Choroid plexus epithelial cell (primary cell): ENCODE data around the gene MTHFD1L.

ENCODE experiments used
- DNase-seq: peaks from one replicate; pipeline ENCODE4 v3.0.0-alpha.2; 2010; ENCODE audit warnings: low read depth
- H3K4me3 ChIP-seq: 2 replicates; pipeline ENCODE4 v1.5.1; 2011; ENCODE audit warnings: low read depth, mild to moderate bottlenecking, control low read depth, low read length, moderate library complexity
- TF ChIP-seq, protein P1 (sequence below): conservative IDR thresholded peaks from 2 replicates; pipeline ENCODE4 v1.5.1; 2011; ENCODE audit warnings: low read depth, mild to moderate bottlenecking, control low read depth, inconsistent platforms, low read length, moderate library complexity

The MTHFD1L gene

GRCh38 chr6:150868759-150869158 is 3.3 kb downstream of the MTHFD1L start:
- no peak for DNase-seq
- no peak overlapping the region for H3K4me3 ChIP-seq
- TF ChIP-seq, protein P1, sequence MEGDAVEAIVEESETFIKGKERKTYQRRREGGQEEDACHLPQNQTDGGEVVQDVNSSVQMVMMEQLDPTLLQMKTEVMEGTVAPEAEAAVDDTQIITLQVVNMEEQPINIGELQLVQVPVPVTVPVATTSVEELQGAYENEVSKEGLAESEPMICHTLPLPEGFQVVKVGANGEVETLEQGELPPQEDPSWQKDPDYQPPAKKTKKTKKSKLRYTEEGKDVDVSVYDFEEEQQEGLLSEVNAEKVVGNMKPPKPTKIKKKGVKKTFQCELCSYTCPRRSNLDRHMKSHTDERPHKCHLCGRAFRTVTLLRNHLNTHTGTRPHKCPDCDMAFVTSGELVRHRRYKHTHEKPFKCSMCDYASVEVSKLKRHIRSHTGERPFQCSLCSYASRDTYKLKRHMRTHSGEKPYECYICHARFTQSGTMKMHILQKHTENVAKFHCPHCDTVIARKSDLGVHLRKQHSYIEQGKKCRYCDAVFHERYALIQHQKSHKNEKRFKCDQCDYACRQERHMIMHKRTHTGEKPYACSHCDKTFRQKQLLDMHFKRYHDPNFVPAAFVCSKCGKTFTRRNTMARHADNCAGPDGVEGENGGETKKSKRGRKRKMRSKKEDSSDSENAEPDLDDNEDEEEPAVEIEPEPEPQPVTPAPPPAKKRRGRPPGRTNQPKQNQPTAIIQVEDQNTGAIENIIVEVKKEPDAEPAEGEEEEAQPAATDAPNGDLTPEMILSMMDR = no peak

DNA sequence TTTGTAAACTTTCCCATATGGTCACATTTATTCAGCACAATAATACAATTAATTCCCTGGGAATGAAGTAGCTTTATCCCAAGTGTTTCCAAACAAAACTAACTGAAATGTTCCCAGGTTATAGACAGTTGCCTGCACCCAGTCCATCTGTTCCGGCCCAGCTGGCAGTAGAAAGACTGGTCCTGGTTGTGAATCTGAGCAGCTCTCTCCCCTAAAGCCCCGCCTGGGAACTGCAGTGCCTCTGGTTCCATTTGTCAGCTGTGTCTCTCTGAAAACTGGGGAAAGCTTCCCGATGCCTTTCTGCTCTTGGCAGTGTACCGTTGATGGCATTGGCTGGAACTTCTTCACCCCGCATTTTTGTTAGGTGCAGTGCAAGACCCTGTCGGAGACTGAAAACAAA is 8.7 kb downstream of the MTHFD1L start:
- no peak for DNase-seq
- H3K4me3 ChIP-seq = no peak overlapping the region

DNA sequence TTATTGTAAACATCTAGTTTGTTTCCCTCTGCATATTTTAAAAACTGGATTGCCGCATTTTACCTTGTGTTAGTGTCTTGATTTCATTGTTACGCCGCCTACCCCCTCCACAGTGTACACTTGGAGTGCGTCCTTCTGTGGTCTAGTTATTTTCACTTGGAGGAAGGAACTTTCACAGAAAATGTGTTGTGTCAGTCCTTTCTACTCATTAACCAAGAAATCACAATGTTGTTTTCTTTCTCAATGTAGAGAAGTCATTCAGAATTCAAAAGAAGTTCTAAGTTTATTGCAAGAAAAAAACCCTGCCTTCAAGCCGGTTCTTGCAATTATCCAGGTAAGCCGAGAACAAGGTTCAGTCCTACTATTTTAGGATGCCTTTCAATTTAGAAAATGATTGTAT is 10.3 kb downstream of the MTHFD1L start:
- H3K4me3 ChIP-seq = no peak overlapping the region
- DNase-seq = no peak
- TF ChIP-seq, protein P1 = no peak

More for the DNA sequence above, 8.7 kb downstream of the MTHFD1L start:
- TF ChIP-seq, protein P1 = no peak

DNA sequence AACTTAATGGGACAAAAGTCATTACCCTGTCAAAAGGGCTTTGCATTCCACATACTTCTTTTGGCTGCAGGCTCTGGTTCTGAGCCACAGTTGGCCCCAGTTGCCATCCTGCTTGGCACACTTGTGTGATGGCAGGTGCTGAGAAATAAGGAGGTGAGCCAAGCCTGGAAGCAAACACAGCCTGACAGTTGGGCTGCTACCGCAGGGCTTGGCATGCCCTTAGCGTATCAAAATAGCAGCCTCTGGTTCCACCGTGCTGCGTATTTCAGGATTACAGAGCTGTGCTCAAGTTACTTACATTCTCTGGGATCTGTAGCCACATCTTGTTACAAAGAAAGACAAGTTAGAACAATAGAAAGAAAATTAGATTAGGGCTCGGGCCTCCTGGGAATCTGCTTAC is 11.1 kb downstream of the MTHFD1L start:
- peak; percentile 34 for DNase-seq
- no peak overlapping the region for H3K4me3 ChIP-seq
- TF ChIP-seq, protein P1 = peak; percentile 7

DNA sequence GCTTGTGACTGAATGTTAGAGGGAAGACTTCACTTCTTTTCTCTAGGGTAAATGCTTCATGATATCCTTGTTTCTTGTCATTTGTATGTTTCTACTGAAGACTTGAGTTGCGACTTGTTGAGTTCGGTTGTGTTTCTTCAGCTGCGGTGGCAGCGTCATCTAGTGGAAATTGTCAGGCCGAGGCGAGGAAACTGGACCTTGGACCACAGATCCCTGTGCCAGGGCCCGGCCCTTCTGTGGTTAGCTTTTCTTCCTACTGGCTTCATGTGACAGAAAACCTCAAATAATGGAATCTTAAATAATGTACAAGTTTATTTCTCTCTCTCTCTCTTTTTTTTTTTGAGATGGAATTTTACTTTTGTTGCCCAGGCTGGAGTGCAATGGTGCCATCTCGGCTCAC is 12.4 kb downstream of the MTHFD1L start:
- DNase-seq = no peak
- TF ChIP-seq, protein P1 = no peak
- no peak overlapping the region for H3K4me3 ChIP-seq

- DNase-seq = no peak
- H3K4me3 ChIP-seq = no peak overlapping the region
- TF ChIP-seq, protein P1 = no peak
These were observed 13.1 kb downstream of the MTHFD1L start for GRCh38 chr6:150878347-150879213.

DNA sequence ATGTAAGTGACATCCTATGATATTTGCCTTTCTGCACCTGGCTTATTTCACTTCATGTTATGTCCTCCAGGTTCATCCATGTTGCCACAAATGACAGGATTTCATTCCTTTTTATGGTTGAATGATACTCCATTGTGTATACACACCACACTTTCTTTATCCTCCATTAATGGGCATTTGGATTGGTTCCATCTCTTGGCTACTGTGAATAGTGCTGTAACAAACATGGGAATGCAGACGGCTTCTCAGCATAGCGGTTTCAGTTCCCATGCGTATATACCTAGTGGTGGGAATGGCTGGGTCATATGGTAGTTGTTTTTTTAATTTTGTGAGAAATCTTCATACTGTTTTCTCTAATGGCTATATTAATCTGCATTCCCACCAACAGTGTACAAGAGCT is 14.8 kb downstream of the MTHFD1L start:
- TF ChIP-seq, protein P1 = no peak
- no peak overlapping the region for H3K4me3 ChIP-seq
- no peak for DNase-seq
